Measurements from ENCODE around the gene ZBTB32.
"Not testable (repeated sequence)": the region's sequence is repeated elsewhere in the genome, so short reads cannot be mapped to it uniquely, and the experiment has no call there.

ZBTB32 gene

GRCh38 chr19:35721374-35721773 lies 17.0 kb downstream of the ZBTB32 start:
- Histone ChIP-seq H3K4me3 (no peak overlapping the region), H4K20me1 (peaks cover 53 to 80% (median 76%) of the 10 kb centered on the region in 11 experiments; a peak in 21 of 22 replicates), H3K27me3 (no peaks in the 10 kb centered on the region), H3K4me1 (peaks cover 12 to 17% (median 14%) of the 10 kb centered on the region in 10 experiments), H3K9ac (peak overlapping the region in 7 of 11 experiments; percentile 2 to 43 (median 32); a peak in 8 of 22 replicates), H3K27ac (no peak overlapping the region), H3K9me3 (replicated peaks in 1 of 11) (no peaks in the 10 kb centered on the region), H3K4me2 (no peak overlapping the region), H3K36me3 (peaks cover 59 to 71% (median 69%) of the 10 kb centered on the region in 11 experiments)
- TF ChIP-seq Cebpa-rat (IDR thresholded peaks at IDR 0.05) = no peak

- peaks cover 11 to 16% (median 14%) of the 10 kb centered on the region in 10 experiments for H3K4me1 ChIP-seq
- H3K4me3 ChIP-seq = no peak overlapping the region
- no peaks in the 10 kb centered on the region for H3K27me3 ChIP-seq
- H3K4me2 ChIP-seq = no peak overlapping the region
- peak overlapping the region in 6 of 11 experiments; percentile 8 to 43 (median 20); a peak in 6 of 22 replicates for H3K9ac ChIP-seq
- TF ChIP-seq Cebpa-rat (IDR thresholded peaks at IDR 0.05) = no peak
- H4K20me1 ChIP-seq = peaks cover 55 to 91% (median 85%) of the 10 kb centered on the region in 11 experiments; a peak in 21 of 22 replicates
- H3K9me3 ChIP-seq (replicated peaks in 1 of 11) = no peaks in the 10 kb centered on the region
- H3K27ac ChIP-seq = no peak overlapping the region
- H3K36me3 ChIP-seq = peaks cover 69 to 82% (median 79%) of the 10 kb centered on the region in 11 experiments
Measured at GRCh38 chr19:35722461-35722860, 18.1 kb downstream of the ZBTB32 start.

DNA sequence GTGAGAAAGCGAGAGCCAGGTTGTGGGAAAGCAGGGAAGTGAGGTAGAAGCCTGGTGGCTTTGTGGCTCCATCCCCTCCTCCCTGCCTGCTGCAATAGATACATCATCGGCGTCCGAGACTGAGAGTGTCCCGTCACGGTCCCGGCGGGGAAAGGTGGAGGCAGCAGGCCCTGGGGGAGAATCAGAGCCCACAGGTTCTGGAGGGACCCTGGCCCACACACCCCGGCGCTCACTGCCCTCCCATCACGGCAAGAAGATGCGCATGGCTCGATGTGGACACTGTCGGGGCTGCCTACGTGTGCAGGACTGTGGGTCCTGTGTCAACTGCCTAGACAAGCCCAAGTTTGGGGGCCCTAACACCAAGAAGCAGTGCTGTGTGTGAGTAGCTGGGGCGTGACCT lies 18.5 kb downstream of the ZBTB32 start:
- no peak overlapping the region for H3K4me3 ChIP-seq
- no peak overlapping the region for H3K27ac ChIP-seq
- H3K4me2 ChIP-seq = no peak overlapping the region
- TF ChIP-seq Cebpa-rat (IDR thresholded peaks at IDR 0.05) = no peak
- H3K9ac ChIP-seq = peak overlapping the region in 3 of 11 experiments; percentile 8 to 32 (median 19); a peak in 3 of 22 replicates
- H4K20me1 ChIP-seq = peaks cover 55 to 95% (median 89%) of the 10 kb centered on the region in 11 experiments; a peak in 21 of 22 replicates
- H3K9me3 ChIP-seq (replicated peaks in 1 of 11) = no peaks in the 10 kb centered on the region
- H3K27me3 ChIP-seq = no peaks in the 10 kb centered on the region
- H3K4me1 ChIP-seq = peaks cover 11 to 16% (median 14%) of the 10 kb centered on the region in 10 experiments
- peaks cover 74 to 86% (median 84%) of the 10 kb centered on the region in 11 experiments for H3K36me3 ChIP-seq

DNA sequence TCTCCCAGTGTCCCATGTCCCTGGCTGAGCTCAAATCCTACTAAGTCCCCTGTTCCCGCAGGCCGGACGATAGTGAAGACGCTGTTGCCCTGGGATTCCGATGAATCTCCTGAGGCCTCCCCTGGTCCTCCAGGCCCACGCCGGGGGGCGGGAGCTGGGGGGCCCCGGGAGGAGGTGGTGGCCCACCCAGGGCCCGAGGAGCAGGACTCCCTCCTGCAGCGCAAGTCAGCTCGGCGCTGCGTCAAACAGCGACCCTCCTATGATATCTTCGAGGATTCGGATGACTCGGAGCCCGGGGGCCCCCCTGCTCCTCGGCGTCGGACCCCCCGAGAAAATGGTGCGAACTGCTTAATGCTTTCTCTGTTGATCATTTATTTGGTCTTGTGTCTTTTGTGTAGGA lies 19.3 kb downstream of the ZBTB32 start:
- Histone ChIP-seq H3K36me3 (peaks cover 82 to 94% (median 92%) of the 10 kb centered on the region in 11 experiments), H3K9ac (peak overlapping the region in 2 of 11 experiments; percentile 8 to 32; a peak in 1 of 22 replicates), H3K4me2 (no peak overlapping the region), H3K4me3 (no peak overlapping the region), H3K4me1 (peaks cover 11 to 16% (median 14%) of the 10 kb centered on the region in 10 experiments), H3K27ac (no peak overlapping the region), H3K27me3 (no peaks in the 10 kb centered on the region), H3K9me3 (replicated peaks in 1 of 11) (no peaks in the 10 kb centered on the region), H4K20me1 (peaks cover 52 to 98% (median 92%) of the 10 kb centered on the region in 11 experiments; a peak in 21 of 22 replicates)
- no peak for TF ChIP-seq Cebpa-rat (IDR thresholded peaks at IDR 0.05)

- H3K27ac ChIP-seq; H3K27me3 ChIP-seq; H3K9me3 ChIP-seq (replicated peaks in 1 of 11); H3K4me3 ChIP-seq; H3K4me2 ChIP-seq; H3K9ac ChIP-seq: not testable (repeated sequence)
- H4K20me1 ChIP-seq = peaks cover 47 to 98% (median 92%) of the 10 kb centered on the region in 11 experiments; a peak in 21 of 22 replicates
- peaks cover 6 to 12% (median 10%) of the 10 kb centered on the region in 10 experiments for H3K4me1 ChIP-seq
- peaks cover 86 to 98% (median 96%) of the 10 kb centered on the region in 11 experiments for H3K36me3 ChIP-seq
Measured at GRCh38 chr19:35724132-35724531, 19.8 kb downstream of the ZBTB32 start.

GRCh38 chr19:35724560-35724959 lies 20.2 kb downstream of the ZBTB32 start:
- H3K27ac ChIP-seq = no peak overlapping the region
- no peak overlapping the region for H3K9ac ChIP-seq
- H4K20me1 ChIP-seq = peaks cover 43 to 98% (median 92%) of the 10 kb centered on the region in 11 experiments; a peak in 21 of 22 replicates
- no peaks in the 10 kb centered on the region for H3K27me3 ChIP-seq
- H3K4me1 ChIP-seq = peaks cover 2 to 7% (median 6%) of the 10 kb centered on the region in 10 experiments; a peak in 19 of 20 replicates
- no peak for TF ChIP-seq Cebpa-rat (IDR thresholded peaks at IDR 0.05)
- no peak overlapping the region for H3K4me2 ChIP-seq
- H3K9me3 ChIP-seq (replicated peaks in 1 of 11) = no peaks in the 10 kb centered on the region
- H3K36me3 ChIP-seq = peaks cover 89 to 98% (median 97%) of the 10 kb centered on the region in 11 experiments
- H3K4me3 ChIP-seq = no peak overlapping the region

GRCh38 chr19:35725216-35725861 lies 21.0 kb downstream of the ZBTB32 start:
- Histone ChIP-seq H3K27me3 (no peaks in the 10 kb centered on the region), H4K20me1 (peaks cover 36 to 98% (median 92%) of the 10 kb centered on the region in 11 experiments; a peak in 21 of 22 replicates), H3K27ac (no peak overlapping the region), H3K36me3 (peaks cover 90 to 98% (median 97%) of the 10 kb centered on the region in 11 experiments), H3K4me1 (no peaks in the 10 kb centered on the region; a peak in 2 of 20 replicates), H3K9ac (0 out of 22 replicates have a peak overlapping the region, but pooled peaks of 2 of the 11 experiments have one; percentile 4 to 15), H3K4me3 (no peak overlapping the region), H3K4me2 (no peak overlapping the region), H3K9me3 (replicated peaks in 1 of 11) (no peaks in the 10 kb centered on the region)
- TF ChIP-seq Cebpa-rat (IDR thresholded peaks at IDR 0.05) = no peak

- Histone ChIP-seq H3K36me3 (peaks cover 100% of the 10 kb centered on the region in 11 experiments), H3K27ac (no peak overlapping the region), H4K20me1 (peaks cover 37 to 100% (median 95%) of the 10 kb centered on the region in 11 experiments; a peak in 21 of 22 replicates), H3K4me3 (no peak overlapping the region), H3K4me2 (no peak overlapping the region), H3K9me3 (replicated peaks in 1 of 11) (no peaks in the 10 kb centered on the region), H3K4me1 (no peaks in the 10 kb centered on the region), H3K9ac (0 out of 22 replicates have a peak overlapping the region, but pooled peaks of 1 of the 11 experiments have one; percentile 11), H3K27me3 (no peaks in the 10 kb centered on the region)
- no peak for TF ChIP-seq Cebpa-rat (IDR thresholded peaks at IDR 0.05)
Measured at GRCh38 chr19:35727053-35727955, 22.9 kb downstream of the ZBTB32 start.

Data from BLaER1 treated with 17β-estradiol and CSF1 and Interleukin-3, amounts not matched to agents 10 nM and 100 nM (cell line).